B cell (primary cell): ENCODE results near the gene FXR2. TPM values are rescaled to one million over a fixed set of nuclear protein-coding genes. Genes with fewer than 3 reads are reported as not detected.

Source experiments
- ATAC-seq: fragments of 200-7000 bp; cut with Tn5 transposase; one replicate; pipeline ENCODE4 v1.10.0; 2021; ENCODE audit warnings: low read depth, mild to moderate bottlenecking, moderate number of reproducible peaks, moderate library complexity
- CTCF ChIA-PET: fragments of 350-600 bp; sonication (Branson Sonifier 250); formaldehyde crosslinking; loops from one replicate; lab custom pipeline; 2021; ENCODE audit warnings: antibody characterized with exemption, inconsistent platforms; lab: Charles Lee
- POLR2A ChIA-PET: fragments of 350-600 bp; sonication (Branson Sonifier 250); formaldehyde crosslinking; loops from one replicate; lab custom pipeline; 2021; ENCODE audit warnings: antibody characterized with exemption; lab: Charles Lee
- DNase-seq: peaks from one replicate; pipeline ENCODE4 v3.0.0; 2013
- H2AFZ ChIP-seq: 2 replicates; pipeline ENCODE4 v1.6.1; 2012; ENCODE audit warnings: mild to moderate bottlenecking, low read depth, low read length; ENCODE audit not compliant: insufficient read depth, poor library complexity, severe bottlenecking
- H3K27ac ChIP-seq, 2 donors: 1 replicate in 1 of 2; 2 replicates in 1 of 2; pipeline ENCODE4 v1.5.1; 2012 to 2013; ENCODE audit warnings: low read length in 2 of 2, mild to moderate bottlenecking in 2 of 2, moderate library complexity in 1 of 2
- H3K27me3 ChIP-seq, 4 experiments: fragments of 200-600 bp in 1 of 4; sonication (generic) in 1 of 4; replicated peaks in 1 of 4; 1 replicate in 2 of 4; 2 replicates in 2 of 4; pipeline versions ENCODE4 v1.6.1 to v1.7.0; 2013 to 2016; ENCODE audit warnings: low read length in 3 of 4, mild to moderate bottlenecking in 2 of 4, mixed read lengths in 1 of 4, moderate library complexity in 1 of 4; ENCODE audit not compliant: insufficient read depth in 4 of 4, control insufficient read depth in 3 of 4; ENCODE audit errors: control extremely low read depth in 1 of 4
- H3K36me3 ChIP-seq, 2 experiments: replicated peaks in 1 of 2; 1 replicate in 1 of 2; 2 replicates in 1 of 2; pipeline versions ENCODE4 v1.6.1 to v1.7.1; 2013; ENCODE audit warnings: low read length in 1 of 2; ENCODE audit not compliant: insufficient read depth in 2 of 2, control insufficient read depth in 1 of 2; ENCODE audit errors: control extremely low read depth in 1 of 2, extremely low read depth in 1 of 2
- H3K4me1 ChIP-seq, 2 donors: fragments of 200-600 bp in 1 of 2; sonication (generic) in 1 of 2; 1 replicate in 1 of 2; 2 replicates in 1 of 2; pipeline versions ENCODE4 v1.5.1 to v1.6.1; 2013 to 2017; ENCODE audit warnings: low read length in 2 of 2; ENCODE audit not compliant: control insufficient read depth in 2 of 2, insufficient read depth in 2 of 2
- H3K4me2 ChIP-seq: replicated peaks from 2 replicates; pipeline ENCODE3; 2012; ENCODE audit warnings: mild to moderate bottlenecking, low read depth, low read length; ENCODE audit not compliant: poor library complexity, severe bottlenecking
- H3K4me3 ChIP-seq, 5 experiments: fragments of 200-600 bp in 1 of 5; sonication (generic) in 1 of 5; 1 replicate in 3 of 5; 2 replicates in 2 of 5; pipeline versions ENCODE4 v1.5.1 to v1.7.0; 2011 to 2016; ENCODE audit warnings: low read length in 4 of 5, mild to moderate bottlenecking in 4 of 5, low read depth in 2 of 5, control low read depth in 1 of 5, moderate library complexity in 1 of 5; ENCODE audit not compliant: insufficient read depth in 1 of 5; ENCODE audit errors: control extremely low read depth in 1 of 5, extremely low read depth in 1 of 5
- H3K79me2 ChIP-seq: fragments of 200-600 bp; sonication (generic); one replicate; pipeline ENCODE4 v1.6.0; 2016; ENCODE audit warnings: low read length; ENCODE audit not compliant: control insufficient read depth, insufficient read depth
- H3K9ac ChIP-seq: fragments of 200-600 bp; sonication (generic); 2 replicates; pipeline ENCODE4 v1.6.1; 2017; ENCODE audit warnings: mild to moderate bottlenecking, low read length, moderate library complexity
- H3K9me3 ChIP-seq, 3 donors: one replicate each; pipeline versions ENCODE4 v1.6.1 to v1.7.1; 2013; ENCODE audit warnings: low read length in 2 of 3; ENCODE audit not compliant: control insufficient read depth in 2 of 3, insufficient read depth in 1 of 3; ENCODE audit errors: control extremely low read depth in 1 of 3
- H4K20me1 ChIP-seq: 2 replicates; pipeline ENCODE4 v1.6.0; 2012; ENCODE audit warnings: mild to moderate bottlenecking, low read length; ENCODE audit not compliant: insufficient read depth, control insufficient read depth, poor library complexity, severe bottlenecking
- H3K27ac Mint-ChIP-seq: one replicate; pipeline ENCODE4 v1.8.0; 2021; ENCODE audit warnings: mixed read lengths
- H3K27me3 Mint-ChIP-seq: one replicate; pipeline ENCODE4 v1.8.0; 2021; ENCODE audit warnings: mixed read lengths
- H3K4me1 Mint-ChIP-seq: one replicate; pipeline ENCODE4 v1.8.0; 2021; ENCODE audit warnings: mixed read lengths
- H3K4me3 Mint-ChIP-seq: one replicate; pipeline ENCODE4 v1.8.0; 2021; ENCODE audit warnings: mixed read lengths
- H3K9me3 Mint-ChIP-seq: one replicate; pipeline ENCODE4 v1.8.0; 2022; ENCODE audit warnings: mixed read lengths; ENCODE audit not compliant: insufficient read depth
- EZH2 ChIP-seq: IDR thresholded peaks from 2 replicates; pipeline ENCODE4 v1.6.1; 2012; ENCODE audit warnings: borderline replicate concordance, low read depth, mild to moderate bottlenecking, moderate library complexity, low read length; ENCODE audit not compliant: insufficient read depth, poor library complexity, severe bottlenecking
- WGBS: methylation state at CpG from one replicate; pipeline ENCODE4 v1.1.5; 2013; ENCODE audit warnings: missing lambda C conversion rate; ENCODE audit not compliant: insufficient coverage; 5-methylcytosine and 5-hydroxymethylcytosine counted together
- intact Hi-C: fragments of 100-400 bp; cut with micrococcal nuclease; formaldehyde crosslinking; loops from one replicate; pipeline ENCODE4 v1.10.0; 2022
- polyA plus RNA-seq: library from polyadenylated mRNA; depleted of rRNA; stranded (reverse); fragments of >200 nt; gene quantifications from 2 replicates; pipeline ENCODE4 v1.2.3, GENCODE V29; 2012
- total RNA-seq, 2 donors: library from RNA; stranded (reverse); fragments of 120-200 nt in 1 of 2; gene quantifications; 1 replicate in 1 of 2; 2 replicates in 1 of 2; pipeline versions ENCODE4 v1.2.3 to v1.2.4, GENCODE V29; 2013 to 2022
- TF ChIP-seq, protein P1 (sequence below): fragments of 200-600 bp; IDR thresholded peaks from one replicate; pipeline ENCODE4 v1.8.0; 2022; ENCODE audit warnings: antibody characterized with exemption, mild to moderate bottlenecking

Gene FXR2
- total and polyA plus RNA-seq, 2 donors (not counting 1 experiment from before 2014, with no cell fraction given), result 37.2 to 45.8 TPM

DNA sequence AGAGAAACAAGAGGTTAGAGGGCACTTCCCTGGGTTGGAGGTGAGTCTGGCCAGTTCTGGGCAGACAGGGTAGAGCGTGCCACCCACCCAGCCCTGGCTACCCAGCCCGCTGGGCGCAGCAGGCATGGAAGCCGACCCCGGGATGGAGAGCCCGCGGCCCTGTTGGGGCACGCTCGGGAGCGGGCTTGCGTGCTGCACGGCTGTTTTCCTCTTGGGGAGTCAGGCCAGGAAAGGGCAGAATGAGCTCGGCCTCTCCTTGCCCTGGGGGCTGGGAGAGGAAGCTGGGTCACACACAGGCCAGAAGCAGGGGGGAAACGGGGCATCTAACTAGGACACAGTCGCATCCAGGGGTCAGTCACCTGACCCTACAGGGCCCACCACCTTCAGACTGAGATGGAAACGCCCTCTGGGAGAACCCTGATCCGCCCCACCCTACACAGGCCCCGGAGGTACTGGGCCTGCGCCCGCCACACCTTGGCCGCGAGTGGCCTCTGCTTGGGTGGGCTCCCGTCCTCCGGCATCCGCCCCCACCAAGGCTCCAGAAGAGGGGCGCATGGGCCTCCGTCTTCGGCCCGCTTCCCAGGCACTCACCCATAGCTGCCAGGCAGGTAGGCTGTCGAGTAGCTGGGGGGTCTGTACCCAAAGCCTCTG lies 26.0 kb downstream of the FXR2 start:
- H3K9ac ChIP-seq, result no peak overlapping the region
- H3K4me3 ChIP-seq, result no peak overlapping the region
- H3K4me1 ChIP-seq, result peaks cover 9 to 24% of the 10 kb centered on the region in 2 donors
- H2AFZ ChIP-seq, result no peak overlapping the region
- H3K4me2 ChIP-seq, result peak overlapping the region; percentile 43
- H3K27ac Mint-ChIP-seq, result no peak overlapping the region
- no peaks in the 10 kb centered on the region for H3K27me3 Mint-ChIP-seq
- TF ChIP-seq, protein P1, sequence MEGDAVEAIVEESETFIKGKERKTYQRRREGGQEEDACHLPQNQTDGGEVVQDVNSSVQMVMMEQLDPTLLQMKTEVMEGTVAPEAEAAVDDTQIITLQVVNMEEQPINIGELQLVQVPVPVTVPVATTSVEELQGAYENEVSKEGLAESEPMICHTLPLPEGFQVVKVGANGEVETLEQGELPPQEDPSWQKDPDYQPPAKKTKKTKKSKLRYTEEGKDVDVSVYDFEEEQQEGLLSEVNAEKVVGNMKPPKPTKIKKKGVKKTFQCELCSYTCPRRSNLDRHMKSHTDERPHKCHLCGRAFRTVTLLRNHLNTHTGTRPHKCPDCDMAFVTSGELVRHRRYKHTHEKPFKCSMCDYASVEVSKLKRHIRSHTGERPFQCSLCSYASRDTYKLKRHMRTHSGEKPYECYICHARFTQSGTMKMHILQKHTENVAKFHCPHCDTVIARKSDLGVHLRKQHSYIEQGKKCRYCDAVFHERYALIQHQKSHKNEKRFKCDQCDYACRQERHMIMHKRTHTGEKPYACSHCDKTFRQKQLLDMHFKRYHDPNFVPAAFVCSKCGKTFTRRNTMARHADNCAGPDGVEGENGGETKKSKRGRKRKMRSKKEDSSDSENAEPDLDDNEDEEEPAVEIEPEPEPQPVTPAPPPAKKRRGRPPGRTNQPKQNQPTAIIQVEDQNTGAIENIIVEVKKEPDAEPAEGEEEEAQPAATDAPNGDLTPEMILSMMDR, result no peak
- TF ChIP-seq EZH2, result no peak
- DNase-seq (peak; percentile 31), ATAC-seq (no peak)
- H4K20me1 ChIP-seq, result no peaks in the 10 kb centered on the region
- H3K79me2 ChIP-seq, result peaks cover 20% of the 10 kb centered on the region
- POLR2A ChIA-PET, result interaction anchor here (0.6 to 1.2 kb wide), 3 partner anchors 15 to 97 kb away, joined by 3 to 4 read pairs (median 4); no protein-coding TSS in a partner anchor
- 96% methylated on average over 29 of the region's 30 CpGs for WGBS
- H3K4me3 Mint-ChIP-seq, result no peak overlapping the region
- H3K4me1 Mint-ChIP-seq, result peaks cover 17% of the 10 kb centered on the region
- H3K27ac ChIP-seq, result no peak overlapping the region
- CTCF ChIA-PET, result interaction anchor here (0.6 to 7.9 kb wide), 36 partner anchors 9 to 543 kb away, joined by 3 to 111 read pairs (median 5); partner anchors contain the start of genes ACAP1, CD68, FXR2 and KCTD11
- H3K9me3 Mint-ChIP-seq, result no peaks in the 10 kb centered on the region
- peaks cover 0 to 43% of the 10 kb centered on the region in 2 experiments for H3K36me3 ChIP-seq
- intact Hi-C loops, result loop anchor here (1.0 to 10.0 kb wide), 4 partner anchors 74 to 544 kb away; partner anchors contain the start of gene SLC16A11
- H3K9me3 ChIP-seq, result no peaks in the 10 kb centered on the region
- H3K27me3 ChIP-seq, result no peaks in the 10 kb centered on the region
